K562 (cell line): Measurements from ENCODE around the gene LSS.
"Not testable (repeated sequence)": the region's sequence is repeated elsewhere in the genome, so short reads cannot be mapped to it uniquely, and the experiment has no call there.

ENCODE experiments used
- JUND ChIP-seq, 2 experiments: IDR thresholded peaks; 2 replicates in 1 of 2; 3 replicates in 1 of 2; pipeline ENCODE4 v1.6.1; 2011; ENCODE audit warnings: borderline replicate concordance in 2 of 2, low read depth in 2 of 2, low read length in 2 of 2, improper control_type of control experiment in 1 of 2, missing biosample characterization in 1 of 2, missing genetic modification characterization in 1 of 2, missing genetic modification reagents in 1 of 2
- MCM5 ChIP-seq: fragments of 450-650 bp; IDR thresholded peaks from 2 replicates; pipeline ENCODE4 v1.6.1; 2016; ENCODE audit warnings: low read depth
- PATZ1 ChIP-seq: fragments of 250-450 bp; sonication (Bioruptor Pico); IDR thresholded peaks from 2 replicates; pipeline ENCODE4 v1.5.0; 2020; ENCODE audit warnings: mild to moderate bottlenecking, borderline replicate concordance
- ZNF830 ChIP-seq: fragments of 250-450 bp; sonication (Bioruptor Pico); IDR thresholded peaks from 2 replicates; pipeline ENCODE4 v1.5.0; 2021; ENCODE audit warnings: mild to moderate bottlenecking
- TF ChIP-seq, protein P1 (sequence below), 3 experiments: IDR thresholded peaks in 2 of 3; conservative IDR thresholded peaks in 1 of 3; 2 replicates each; pipeline ENCODE4 v1.5.1; 2011 to 2012; ENCODE audit warnings: low read length in 3 of 3, mild to moderate bottlenecking in 3 of 3, control low read depth in 2 of 3, improper control_type of control experiment in 1 of 3, inconsistent platforms in 1 of 3, low read depth in 1 of 3, mixed read lengths in 1 of 3, moderate library complexity in 1 of 3; ENCODE audit not compliant: insufficient read depth in 2 of 3

DNA sequence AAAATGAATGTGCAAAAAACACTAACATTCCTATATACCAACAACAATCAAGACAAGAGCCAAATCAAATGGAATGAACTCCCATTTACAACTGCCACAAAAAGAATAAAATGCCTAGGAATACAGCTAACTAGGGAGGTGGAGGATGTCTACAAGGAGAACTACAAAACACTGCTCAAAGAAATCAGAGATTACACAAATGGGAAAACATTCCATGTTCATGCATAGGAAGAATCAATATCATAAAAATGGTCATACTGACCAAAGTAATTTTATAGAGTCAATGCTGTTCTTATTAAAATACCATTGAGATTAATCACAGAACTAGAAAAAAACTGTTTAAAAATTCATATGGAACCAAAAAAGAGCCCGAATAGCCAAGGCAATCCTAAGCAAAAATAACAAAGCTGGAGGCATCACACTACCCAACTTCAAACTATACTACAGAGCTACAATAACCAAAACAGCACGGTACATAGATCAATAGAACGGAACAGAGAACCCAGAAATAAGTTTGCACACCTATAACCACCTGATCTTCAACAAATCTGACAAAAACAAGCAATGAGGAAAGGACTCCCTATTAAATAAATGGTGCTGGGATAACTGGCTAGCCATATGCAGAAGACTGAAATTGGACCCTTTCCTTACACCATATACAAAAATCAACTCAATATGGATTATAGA is 52.0 kb downstream of the LSS start:
- not testable (repeated sequence) for TF ChIP-seq MCM5; JUND (IDR thresholded peaks at IDR 0.05; ENCODE audit: borderline replicate concordance, low read depth, low read length); JUND (tag; IDR thresholded peaks at IDR 0.05; ENCODE audit: borderline replicate concordance, low read depth, low read length); ZNF830; PATZ1 (CRISPR knock-in tag)
- TF ChIP-seq, protein P1, sequence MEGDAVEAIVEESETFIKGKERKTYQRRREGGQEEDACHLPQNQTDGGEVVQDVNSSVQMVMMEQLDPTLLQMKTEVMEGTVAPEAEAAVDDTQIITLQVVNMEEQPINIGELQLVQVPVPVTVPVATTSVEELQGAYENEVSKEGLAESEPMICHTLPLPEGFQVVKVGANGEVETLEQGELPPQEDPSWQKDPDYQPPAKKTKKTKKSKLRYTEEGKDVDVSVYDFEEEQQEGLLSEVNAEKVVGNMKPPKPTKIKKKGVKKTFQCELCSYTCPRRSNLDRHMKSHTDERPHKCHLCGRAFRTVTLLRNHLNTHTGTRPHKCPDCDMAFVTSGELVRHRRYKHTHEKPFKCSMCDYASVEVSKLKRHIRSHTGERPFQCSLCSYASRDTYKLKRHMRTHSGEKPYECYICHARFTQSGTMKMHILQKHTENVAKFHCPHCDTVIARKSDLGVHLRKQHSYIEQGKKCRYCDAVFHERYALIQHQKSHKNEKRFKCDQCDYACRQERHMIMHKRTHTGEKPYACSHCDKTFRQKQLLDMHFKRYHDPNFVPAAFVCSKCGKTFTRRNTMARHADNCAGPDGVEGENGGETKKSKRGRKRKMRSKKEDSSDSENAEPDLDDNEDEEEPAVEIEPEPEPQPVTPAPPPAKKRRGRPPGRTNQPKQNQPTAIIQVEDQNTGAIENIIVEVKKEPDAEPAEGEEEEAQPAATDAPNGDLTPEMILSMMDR (IDR thresholded peaks at IDR 0.05 in 2 of 3, conservative IDR thresholded peaks at IDR 0.05 in 1 of 3; ENCODE audit: insufficient read depth in 2 of 3, low read depth in 1 of 3, low read length in 3 of 3): not testable (repeated sequence)
